ENCODE results near the gene KMT2C. TPM values are rescaled to one million over a fixed set of nuclear protein-coding genes. Genes with fewer than 3 reads are reported as not detected.
"Not testable (repeated sequence)": the region's sequence is repeated elsewhere in the genome, so short reads cannot be mapped to it uniquely, and the experiment has no call there.

Gene KMT2C
- total RNA-seq, 4 donors from 2014 or later: 77.4 to 174 (median 114) TPM

GRCh38 chr7:152270427-152270826 lies 165.4 kb downstream of the KMT2C start:
- H3K9me3 ChIP-seq; H3K27ac ChIP-seq; H3K27me3 ChIP-seq; DNase-seq; H3K36me3 ChIP-seq; intact Hi-C loops (cut with DNase I); H3K4me1 ChIP-seq; H3K4me3 ChIP-seq (replicated peaks in 1 of 3): not testable (repeated sequence)
- 99 to 100% methylated on average over 2 of the region's 2 CpGs for WGBS, 2 donors

GRCh38 chr7:152266859-152267258 lies 168.9 kb downstream of the KMT2C start:
- H3K4me3 ChIP-seq (replicated peaks in 1 of 3); H3K36me3 ChIP-seq; DNase-seq; intact Hi-C loops (cut with DNase I); H3K9me3 ChIP-seq; H3K27me3 ChIP-seq; H3K27ac ChIP-seq; H3K4me1 ChIP-seq: not testable (repeated sequence)
- WGBS, 2 donors: 90 to 96% methylated on average over 2 of the region's 2 CpGs

DNA sequence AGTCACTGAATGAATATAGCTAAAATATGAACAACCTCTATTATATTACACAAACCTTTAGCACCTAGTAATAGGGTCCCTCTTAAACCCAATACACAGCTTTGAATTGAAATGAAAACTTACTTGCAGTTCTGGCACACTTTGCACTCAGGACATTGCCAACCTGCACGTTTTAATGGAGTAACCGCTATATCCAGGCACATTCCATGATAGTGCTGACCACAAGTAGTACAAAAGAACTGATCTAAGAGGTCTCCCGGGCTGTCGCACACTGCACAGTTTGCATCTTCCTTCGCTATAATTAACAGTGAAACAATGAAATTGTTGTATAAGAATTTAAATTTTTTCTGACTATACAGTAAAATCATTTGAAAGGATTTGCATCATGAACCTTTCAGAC lies 170.9 kb downstream of the KMT2C start:
- 82 to 87% methylated on average over 5 of the region's 5 CpGs for WGBS, 2 donors
- not testable (repeated sequence) for H3K9me3 ChIP-seq

DNA sequence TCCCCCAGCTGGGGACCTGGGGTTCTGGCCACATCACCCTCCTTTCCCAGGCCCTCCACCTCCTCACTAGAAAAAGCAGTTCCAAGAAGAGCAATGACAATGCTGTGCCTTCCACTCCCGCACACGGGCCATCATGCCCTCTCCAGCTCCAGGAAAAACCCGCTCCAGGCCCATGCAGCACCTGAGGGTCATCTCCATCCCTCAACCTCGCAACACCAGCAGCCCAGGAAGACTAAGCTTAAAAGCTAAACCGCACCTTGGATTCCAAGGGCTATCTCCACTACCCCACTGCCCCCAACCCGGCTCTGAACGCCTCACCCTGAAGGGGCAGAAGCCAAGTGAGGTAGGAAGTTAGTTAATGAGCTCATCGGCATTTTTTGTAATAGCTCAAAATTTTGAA lies 173.7 kb downstream of the KMT2C start:
- H3K4me1 ChIP-seq; DNase-seq; H3K36me3 ChIP-seq; H3K27ac ChIP-seq; H3K27me3 ChIP-seq; H3K9me3 ChIP-seq; H3K4me3 ChIP-seq (replicated peaks in 1 of 3); intact Hi-C loops (cut with DNase I): not testable (repeated sequence)
- 90 to 99% methylated on average over 8 of the region's 8 CpGs for WGBS, 2 donors

More for the DNA sequence above, 170.9 kb downstream of the KMT2C start:
- H3K36me3 ChIP-seq; DNase-seq; intact Hi-C loops (cut with DNase I); H3K27me3 ChIP-seq; H3K4me3 ChIP-seq (replicated peaks in 1 of 3); H3K27ac ChIP-seq; H3K4me1 ChIP-seq: not testable (repeated sequence)

GRCh38 chr7:152259645-152260044 lies 176.2 kb downstream of the KMT2C start:
- H3K4me1 ChIP-seq; H3K4me3 ChIP-seq (replicated peaks in 1 of 3); DNase-seq; H3K27ac ChIP-seq; intact Hi-C loops (cut with DNase I); H3K27me3 ChIP-seq; H3K9me3 ChIP-seq; H3K36me3 ChIP-seq: not testable (repeated sequence)

GRCh38 chr7:152247851-152248250 lies 188.0 kb downstream of the KMT2C start:
- H3K9me3 ChIP-seq; H3K4me3 ChIP-seq (replicated peaks in 1 of 3); H3K27me3 ChIP-seq; H3K27ac ChIP-seq; DNase-seq; H3K4me1 ChIP-seq; intact Hi-C loops (cut with DNase I); H3K36me3 ChIP-seq: not testable (repeated sequence)
- WGBS, 2 donors: 78 to 94% methylated on average over 2 of the region's 2 CpGs

DNA sequence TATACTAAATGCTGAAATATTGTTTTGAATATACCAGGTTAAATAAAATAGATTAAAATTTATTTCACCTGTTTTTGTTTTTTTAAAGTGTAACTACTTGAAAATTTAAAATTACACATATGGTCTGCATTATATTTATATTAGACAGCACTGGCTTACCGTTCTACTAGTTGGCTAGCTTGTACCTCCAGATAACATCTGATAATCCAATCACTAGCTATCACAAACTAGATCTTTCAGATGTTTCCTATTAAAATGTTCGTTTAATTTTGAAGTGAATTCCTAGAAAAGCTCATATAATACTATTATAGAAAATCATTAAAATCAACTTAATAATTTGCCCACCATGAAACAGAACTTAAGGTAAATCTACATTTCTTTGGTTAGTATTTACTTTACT lies 190.4 kb downstream of the KMT2C start:
- H3K27me3 ChIP-seq; DNase-seq; H3K4me1 ChIP-seq; H3K36me3 ChIP-seq; H3K9me3 ChIP-seq; intact Hi-C loops (cut with DNase I); H3K27ac ChIP-seq; H3K4me3 ChIP-seq (replicated peaks in 1 of 3): not testable (repeated sequence)
- WGBS, 2 donors: 75 to 78% methylated on average over 2 of the region's 2 CpGs

GRCh38 chr7:152243464-152243863 lies 192.3 kb downstream of the KMT2C start:
- intact Hi-C loops (cut with DNase I); H3K27me3 ChIP-seq: not testable (repeated sequence)

DNA sequence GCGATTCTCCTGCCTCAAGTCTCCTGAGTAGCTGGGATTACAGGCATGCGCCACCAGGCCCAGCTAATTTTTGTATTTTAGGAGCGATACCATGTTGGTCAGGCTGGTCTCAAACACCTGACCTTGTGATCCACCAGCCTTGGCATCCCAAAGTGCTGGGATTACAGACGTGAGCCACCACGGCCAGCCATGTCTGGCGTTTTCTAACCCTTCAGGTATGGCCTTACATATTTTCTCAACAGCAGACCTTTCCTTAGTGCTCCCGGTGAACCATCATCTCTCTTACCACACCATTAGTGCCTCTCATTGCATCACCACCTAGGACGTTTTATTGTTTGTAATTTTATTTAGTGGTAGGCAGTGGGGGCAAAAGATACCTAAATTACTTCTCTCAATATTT lies 194.5 kb downstream of the KMT2C start:
- H3K4me3 ChIP-seq (replicated peaks in 1 of 3); H3K36me3 ChIP-seq; H3K27ac ChIP-seq; H3K4me1 ChIP-seq; H3K27me3 ChIP-seq; H3K9me3 ChIP-seq; intact Hi-C loops (cut with DNase I); DNase-seq: not testable (repeated sequence)
- WGBS, 2 donors: 83 to 86% methylated on average over 8 of the region's 8 CpGs

More at GRCh38 chr7:152243464-152243863, 192.3 kb downstream of the KMT2C start:
- not testable (repeated sequence) for H3K27ac ChIP-seq; H3K9me3 ChIP-seq; H3K4me3 ChIP-seq (replicated peaks in 1 of 3); DNase-seq; H3K36me3 ChIP-seq; H3K4me1 ChIP-seq
- 96 to 98% methylated on average over 11 of the region's 11 CpGs for WGBS, 2 donors

- H3K4me1 ChIP-seq; intact Hi-C loops (cut with DNase I); H3K4me3 ChIP-seq (replicated peaks in 1 of 3); H3K27me3 ChIP-seq; H3K36me3 ChIP-seq; H3K9me3 ChIP-seq; DNase-seq; H3K27ac ChIP-seq: not testable (repeated sequence)
- WGBS, 2 donors: 89 to 92% methylated on average over 5 of the region's 5 CpGs
Measured at GRCh38 chr7:152236306-152236705, 199.5 kb downstream of the KMT2C start.

- intact Hi-C loops (cut with DNase I); H3K27me3 ChIP-seq: not testable (repeated sequence)
- 93 to 96% methylated on average over 5 of the region's 5 CpGs for WGBS, 2 donors
Measured at GRCh38 chr7:152234421-152234820, 201.4 kb downstream of the KMT2C start.

More at GRCh38 chr7:152234421-152234820, 201.4 kb downstream of the KMT2C start:
- DNase-seq; H3K4me1 ChIP-seq; H3K27ac ChIP-seq; H3K9me3 ChIP-seq; H3K4me3 ChIP-seq (replicated peaks in 1 of 3): not testable (repeated sequence)
- H3K36me3 ChIP-seq: peaks cover 0 to 18% of the 10 kb centered on the region in 2 donors

Measured in thyroid gland (tissue), 4 donors.